Measurements from ENCODE around the gene KCNC4. TPM values are rescaled to one million over a fixed set of nuclear protein-coding genes. Genes with fewer than 3 reads are reported as not detected.

KCNC4 gene
- total RNA-seq, 4 donors from 2014 or later: 3.8 to 12.5 (median 4.6) TPM

DNA sequence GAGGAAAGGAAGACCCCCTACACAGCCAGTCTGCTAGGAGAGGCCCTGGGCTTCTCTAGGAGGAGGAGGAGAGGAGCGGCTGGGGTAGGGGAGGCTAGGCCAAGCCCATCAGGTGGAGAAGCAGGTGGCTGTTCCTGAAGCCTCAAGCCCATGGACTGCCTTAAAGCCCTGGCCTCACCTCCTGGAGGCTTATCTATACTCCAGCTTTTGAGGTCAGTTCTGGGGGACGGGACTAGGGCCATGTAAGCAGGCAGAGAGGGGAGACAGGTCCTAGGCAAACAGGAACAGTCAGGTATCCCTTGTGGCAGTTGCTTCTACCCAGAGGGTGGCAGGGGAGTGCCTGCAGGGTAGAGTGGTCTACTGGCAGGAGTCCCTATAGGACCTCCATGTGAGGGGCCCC is 40.6 kb downstream of the KCNC4 start:
- H3K36me3 ChIP-seq: no peaks in the 10 kb centered on the region
- no peaks in the 10 kb centered on the region for H3K9me3 ChIP-seq
- no peak overlapping the region for H3K4me3 ChIP-seq (replicated peaks in 1 of 3)
- H3K27me3 ChIP-seq: no peaks in the 10 kb centered on the region
- H3K27ac ChIP-seq: no peak overlapping the region
- DNase-seq: no peak
- 64 to 92% methylated on average over 2 of the region's 2 CpGs for WGBS, 2 donors
- intact Hi-C loops (cut with DNase I): no loop called here
- TF ChIP-seq, protein P1, sequence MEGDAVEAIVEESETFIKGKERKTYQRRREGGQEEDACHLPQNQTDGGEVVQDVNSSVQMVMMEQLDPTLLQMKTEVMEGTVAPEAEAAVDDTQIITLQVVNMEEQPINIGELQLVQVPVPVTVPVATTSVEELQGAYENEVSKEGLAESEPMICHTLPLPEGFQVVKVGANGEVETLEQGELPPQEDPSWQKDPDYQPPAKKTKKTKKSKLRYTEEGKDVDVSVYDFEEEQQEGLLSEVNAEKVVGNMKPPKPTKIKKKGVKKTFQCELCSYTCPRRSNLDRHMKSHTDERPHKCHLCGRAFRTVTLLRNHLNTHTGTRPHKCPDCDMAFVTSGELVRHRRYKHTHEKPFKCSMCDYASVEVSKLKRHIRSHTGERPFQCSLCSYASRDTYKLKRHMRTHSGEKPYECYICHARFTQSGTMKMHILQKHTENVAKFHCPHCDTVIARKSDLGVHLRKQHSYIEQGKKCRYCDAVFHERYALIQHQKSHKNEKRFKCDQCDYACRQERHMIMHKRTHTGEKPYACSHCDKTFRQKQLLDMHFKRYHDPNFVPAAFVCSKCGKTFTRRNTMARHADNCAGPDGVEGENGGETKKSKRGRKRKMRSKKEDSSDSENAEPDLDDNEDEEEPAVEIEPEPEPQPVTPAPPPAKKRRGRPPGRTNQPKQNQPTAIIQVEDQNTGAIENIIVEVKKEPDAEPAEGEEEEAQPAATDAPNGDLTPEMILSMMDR (IDR thresholded peaks at IDR 0.05): no peak
- no peak for TF ChIP-seq POLR2A (IDR thresholded peaks at IDR 0.05)
- no peaks in the 10 kb centered on the region for H3K4me1 ChIP-seq

- intact Hi-C loops (cut with DNase I): no loop called here
- Histone ChIP-seq H3K4me3 (replicated peaks in 1 of 3) (no peak overlapping the region), H3K27me3 (no peaks in the 10 kb centered on the region), H3K27ac (no peak overlapping the region), H3K36me3 (no peaks in the 10 kb centered on the region), H3K4me1 (no peaks in the 10 kb centered on the region), H3K9me3 (no peaks in the 10 kb centered on the region)
- TF ChIP-seq POLR2A (IDR thresholded peaks at IDR 0.05): no peak
- TF ChIP-seq, protein P1 (IDR thresholded peaks at IDR 0.05): no peak
- 94 to 100% methylated on average over 1 of the region's 1 CpG for WGBS, 2 donors
- no peak for DNase-seq
Observed at GRCh38 chr1:110253213-110253612, 43.1 kb downstream of the KCNC4 start.

DNA sequence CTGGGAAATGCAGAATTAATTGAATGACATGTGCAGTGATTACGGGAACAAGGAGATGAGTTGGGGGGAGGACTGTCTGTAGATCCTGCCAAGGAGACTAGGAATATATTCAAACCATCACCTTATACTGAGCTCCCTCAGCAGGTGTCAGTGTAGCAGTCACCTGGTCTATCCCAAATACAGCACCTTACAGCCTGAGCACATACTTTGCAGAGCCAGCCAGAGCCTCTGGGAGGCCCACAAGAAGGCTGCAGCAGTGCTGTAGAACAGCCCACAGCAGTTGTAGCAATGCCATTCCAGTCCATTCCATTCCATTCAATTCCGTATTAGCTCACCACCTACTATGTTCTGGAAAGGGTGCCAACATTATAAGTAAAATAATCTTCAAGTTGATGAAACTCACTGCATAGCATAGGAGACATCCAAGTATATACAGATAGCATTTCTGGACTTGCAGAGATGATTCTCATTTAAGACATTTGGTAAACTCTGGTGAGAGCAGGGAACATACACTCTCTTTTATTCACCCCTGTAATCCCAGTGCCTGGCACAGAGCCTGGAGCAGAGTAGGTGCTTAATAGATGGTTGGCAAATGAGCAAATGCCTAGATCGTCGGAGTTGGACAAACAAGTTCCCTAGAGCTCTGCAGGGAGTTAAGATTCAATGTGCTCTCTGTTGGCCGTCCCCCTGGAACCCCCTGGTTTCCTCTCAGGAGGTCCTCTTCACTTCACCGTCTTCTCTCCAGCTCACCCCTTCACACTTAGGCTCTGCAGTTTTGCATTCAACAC is 44.7 kb downstream of the KCNC4 start:
- no peak for DNase-seq
- H3K27ac ChIP-seq: no peak overlapping the region
- no peaks in the 10 kb centered on the region for H3K4me1 ChIP-seq
- no peaks in the 10 kb centered on the region for H3K27me3 ChIP-seq
- H3K36me3 ChIP-seq: no peaks in the 10 kb centered on the region
- TF ChIP-seq, protein P1 (IDR thresholded peaks at IDR 0.05): no peak
- TF ChIP-seq POLR2A (IDR thresholded peaks at IDR 0.05): no peak
- H3K9me3 ChIP-seq: no peaks in the 10 kb centered on the region
- intact Hi-C loops (cut with DNase I): no loop called here
- no peak overlapping the region for H3K4me3 ChIP-seq (replicated peaks in 1 of 3)
- 43 to 54% methylated on average over 6 of the region's 6 CpGs for WGBS, 2 donors

DNA sequence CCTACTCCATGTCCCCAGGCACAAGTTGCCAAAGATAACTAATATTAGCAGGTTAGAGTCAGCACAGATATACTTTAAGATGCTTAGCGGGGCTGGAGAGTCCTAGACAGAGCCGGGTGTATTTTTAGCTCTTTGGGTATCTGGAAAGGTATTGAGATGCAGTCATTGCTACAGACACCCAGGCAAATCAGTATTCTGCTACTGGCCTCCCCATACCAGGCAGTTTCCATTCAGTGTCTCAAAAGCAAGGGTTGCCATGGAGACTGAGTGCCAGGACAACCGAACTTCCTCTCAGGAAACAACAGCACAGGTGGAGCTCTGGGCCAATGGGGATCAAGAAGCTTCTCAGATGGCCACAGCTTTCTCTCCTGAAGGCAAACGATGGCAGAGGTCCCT is 45.3 kb downstream of the KCNC4 start:
- Histone ChIP-seq H3K4me3 (replicated peaks in 1 of 3) (no peak overlapping the region), H3K27me3 (no peaks in the 10 kb centered on the region), H3K4me1 (no peaks in the 10 kb centered on the region), H3K9me3 (no peaks in the 10 kb centered on the region), H3K27ac (no peak overlapping the region), H3K36me3 (no peaks in the 10 kb centered on the region)
- no peak for DNase-seq
- WGBS, 2 donors: 34 to 51% methylated on average over 4 of the region's 4 CpGs
- intact Hi-C loops (cut with DNase I): no loop called here
- TF ChIP-seq, protein P1 (IDR thresholded peaks at IDR 0.05): no peak
- TF ChIP-seq POLR2A (IDR thresholded peaks at IDR 0.05): no peak

DNA sequence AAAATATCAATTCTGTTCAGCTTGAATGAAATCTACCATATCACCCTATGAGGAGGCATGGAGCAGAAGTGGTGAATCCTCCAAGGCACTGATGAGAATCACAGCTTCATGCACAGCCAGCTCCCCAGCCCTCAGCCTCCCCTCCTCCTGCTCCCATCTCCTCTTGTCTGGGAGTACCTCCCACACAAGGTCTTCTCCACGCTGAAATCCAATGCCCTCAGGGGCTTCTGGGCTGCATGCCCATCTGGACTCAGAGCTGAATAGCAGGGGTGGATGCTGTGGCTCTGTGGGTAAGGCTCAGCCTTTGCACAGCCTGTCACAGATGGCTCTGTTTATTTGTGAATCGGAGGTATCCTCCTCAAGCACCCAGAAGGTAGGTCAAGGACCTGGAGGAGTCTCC is 48.6 kb downstream of the KCNC4 start:
- Histone ChIP-seq H3K4me3 (replicated peaks in 1 of 3) (no peak overlapping the region), H3K27ac (no peak overlapping the region), H3K36me3 (no peaks in the 10 kb centered on the region), H3K9me3 (no peaks in the 10 kb centered on the region), H3K4me1 (no peaks in the 10 kb centered on the region), H3K27me3 (no peaks in the 10 kb centered on the region)
- intact Hi-C loops (cut with DNase I): no loop called here
- no peak for DNase-seq
- WGBS, 2 donors: 27% methylated on average over 2 of the region's 2 CpGs
- TF ChIP-seq, protein P1 (IDR thresholded peaks at IDR 0.05): no peak
- no peak for TF ChIP-seq POLR2A (IDR thresholded peaks at IDR 0.05)

Data from thyroid gland (tissue), 4 donors.